HuH-7 (cell line): Measurements from ENCODE around the gene PITPNM2.

ENCODE experiments used
- DNase-seq: peaks from one replicate; pipeline ENCODE4 v3.0.0; 2011; ENCODE audit warnings: low spot score

The PITPNM2 gene

GRCh38 chr12:123150744-123151456 lies at the start of gene PITPNM2:
PITPNM2 (minus strand) TSS chr12:123151090; CDS start chr12:123034590, 116,500 bp downstream.
- peak; percentile 44 for DNase-seq

GRCh38 chr12:123200414-123200813 lies 49.5 kb upstream of the PITPNM2 start:
- DNase-seq: no peak

- no peak for DNase-seq
These were observed 49.0 kb upstream of the PITPNM2 start for GRCh38 chr12:123199936-123200335.

GRCh38 chr12:123187637-123188036 lies 36.7 kb upstream of the PITPNM2 start:
- no peak for DNase-seq

- no peak for DNase-seq
These were observed 29.3 kb upstream of the PITPNM2 start for GRCh38 chr12:123180171-123180570.

- DNase-seq: no peak
These were observed 21.1 kb upstream of the PITPNM2 start for GRCh38 chr12:123171967-123172366.

GRCh38 chr12:123167329-123167728 lies 16.4 kb upstream of the PITPNM2 start:
- no peak for DNase-seq

- no peak for DNase-seq
These were observed 14.6 kb upstream of the PITPNM2 start for GRCh38 chr12:123165537-123165936.

- no peak for DNase-seq
These were observed 13.9 kb upstream of the PITPNM2 start for GRCh38 chr12:123164710-123165261.

GRCh38 chr12:123164222-123164621 lies 13.3 kb upstream of the PITPNM2 start:
- DNase-seq: no peak

- DNase-seq: no peak
These were observed 12.3 kb upstream of the PITPNM2 start for GRCh38 chr12:123163227-123163626.

GRCh38 chr12:123160801-123161487 lies 10.1 kb upstream of the PITPNM2 start:
- DNase-seq: no peak

- DNase-seq: no peak
These were observed 3.0 kb upstream of the PITPNM2 start for GRCh38 chr12:123153906-123154305.

GRCh38 chr12:123152833-123153232 lies 1.9 kb upstream of the PITPNM2 start:
- DNase-seq: no peak

GRCh38 chr12:123151457-123152454 lies 866 bp upstream of the PITPNM2 start:
- peak; percentile 33 for DNase-seq

- peak; percentile 35 for DNase-seq
These were observed 581 bp downstream of the PITPNM2 start for GRCh38 chr12:123150275-123150743.

- peak; percentile 23 for DNase-seq
These were observed 1.2 kb downstream of the PITPNM2 start for GRCh38 chr12:123149501-123150274.

- no peak for DNase-seq
These were observed 1.8 kb downstream of the PITPNM2 start for GRCh38 chr12:123149088-123149487.

- no peak for DNase-seq
These were observed 2.2 kb downstream of the PITPNM2 start for GRCh38 chr12:123148655-123149054.

- DNase-seq: no peak
These were observed 2.7 kb downstream of the PITPNM2 start for GRCh38 chr12:123148223-123148622.

GRCh38 chr12:123145211-123145610 lies 5.7 kb downstream of the PITPNM2 start:
- no peak for DNase-seq
